Measurements from ENCODE around the gene CARHSP1.

Gene CARHSP1

DNA sequence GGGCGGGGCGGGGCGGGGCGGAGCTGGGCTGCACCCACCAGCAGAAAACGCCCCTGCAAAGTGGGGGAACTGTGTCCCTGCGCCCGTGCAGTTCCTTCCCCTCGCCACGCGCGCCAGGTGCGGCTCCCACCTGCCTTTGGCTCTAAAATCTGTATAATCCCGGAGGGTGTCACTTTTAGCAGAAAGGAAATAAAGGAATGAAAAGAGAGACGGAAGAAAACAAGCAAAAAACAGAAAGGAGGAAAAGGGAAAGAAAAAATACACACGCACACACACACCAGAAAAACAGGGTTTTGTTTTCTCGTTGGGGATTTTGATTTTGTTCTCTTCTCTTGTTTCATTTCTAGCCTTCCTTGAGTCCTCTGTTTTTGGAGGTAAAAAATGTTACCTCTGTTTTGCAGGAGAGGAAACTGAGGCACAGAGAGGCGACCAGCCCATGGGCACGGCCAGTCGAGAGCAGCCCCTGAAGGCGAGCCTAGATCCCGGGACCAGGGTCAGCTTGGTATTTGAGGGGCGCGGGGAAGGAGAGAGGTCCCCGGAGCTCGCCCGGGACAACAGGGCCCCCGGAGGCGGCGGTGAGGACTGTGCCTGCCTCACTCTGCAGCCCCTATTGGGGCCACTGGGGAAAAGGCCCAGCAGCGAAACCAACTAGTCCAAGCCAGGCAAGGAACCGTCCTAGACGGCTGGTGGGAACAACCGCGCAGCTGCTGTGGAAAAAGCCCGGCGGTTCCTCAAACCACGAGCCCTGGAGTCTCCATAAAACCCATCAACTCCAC lies 594 bp upstream of the CARHSP1 start:
- Histone ChIP-seq H4K20me1 (ENCODE audit: insufficient read depth, low read length) (no peaks in the 10 kb centered on the region), H3K79me2 (ENCODE audit: insufficient read depth, low read length) (peaks cover 35% of the 10 kb centered on the region), H3K4me1 (ENCODE audit: insufficient read depth, low read length, severe bottlenecking) (peaks cover 50% of the 10 kb centered on the region), H2AFZ (ENCODE audit: low read length) (0 out of 2 replicates have a peak overlapping the region, but pooled peaks have one; percentile 19), H3K9me2 (ENCODE audit: low read depth, low read length) (no peaks in the 10 kb centered on the region), H3K27me3 (ENCODE audit: insufficient read depth, low read length) (no peaks in the 10 kb centered on the region), H3K9me3 (ENCODE audit: low read length) (no peaks in the 10 kb centered on the region), H3K36me3 (ENCODE audit: insufficient read depth, low read length) (no peaks in the 10 kb centered on the region; the same call in 1 of the 2 replicates), H3K4me3 (ENCODE audit: low read depth, low read length, poor library complexity, severe bottlenecking) (peak overlapping the region; percentile 55), H3K9ac (ENCODE audit: low read length) (peak overlapping the region; percentile 57), H3K4me2 (ENCODE audit: low read length) (peak overlapping the region; percentile 72), H3F3A (ENCODE audit: insufficient read depth, low read length) (peaks cover 4% of the 10 kb centered on the region; the same call in 1 of the 2 replicates), H3K27ac (ENCODE audit: low read depth, low read length, poor library complexity, severe bottlenecking) (peak overlapping the region; percentile 20)
- TF ChIP-seq, protein P1, sequence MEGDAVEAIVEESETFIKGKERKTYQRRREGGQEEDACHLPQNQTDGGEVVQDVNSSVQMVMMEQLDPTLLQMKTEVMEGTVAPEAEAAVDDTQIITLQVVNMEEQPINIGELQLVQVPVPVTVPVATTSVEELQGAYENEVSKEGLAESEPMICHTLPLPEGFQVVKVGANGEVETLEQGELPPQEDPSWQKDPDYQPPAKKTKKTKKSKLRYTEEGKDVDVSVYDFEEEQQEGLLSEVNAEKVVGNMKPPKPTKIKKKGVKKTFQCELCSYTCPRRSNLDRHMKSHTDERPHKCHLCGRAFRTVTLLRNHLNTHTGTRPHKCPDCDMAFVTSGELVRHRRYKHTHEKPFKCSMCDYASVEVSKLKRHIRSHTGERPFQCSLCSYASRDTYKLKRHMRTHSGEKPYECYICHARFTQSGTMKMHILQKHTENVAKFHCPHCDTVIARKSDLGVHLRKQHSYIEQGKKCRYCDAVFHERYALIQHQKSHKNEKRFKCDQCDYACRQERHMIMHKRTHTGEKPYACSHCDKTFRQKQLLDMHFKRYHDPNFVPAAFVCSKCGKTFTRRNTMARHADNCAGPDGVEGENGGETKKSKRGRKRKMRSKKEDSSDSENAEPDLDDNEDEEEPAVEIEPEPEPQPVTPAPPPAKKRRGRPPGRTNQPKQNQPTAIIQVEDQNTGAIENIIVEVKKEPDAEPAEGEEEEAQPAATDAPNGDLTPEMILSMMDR (IDR thresholded peaks at IDR 0.05; ENCODE audit: low read length), result no peak
- no peak for TF ChIP-seq EZH2 (IDR thresholded peaks at IDR 0.05; ENCODE audit: borderline replicate concordance, low read length)

DNA sequence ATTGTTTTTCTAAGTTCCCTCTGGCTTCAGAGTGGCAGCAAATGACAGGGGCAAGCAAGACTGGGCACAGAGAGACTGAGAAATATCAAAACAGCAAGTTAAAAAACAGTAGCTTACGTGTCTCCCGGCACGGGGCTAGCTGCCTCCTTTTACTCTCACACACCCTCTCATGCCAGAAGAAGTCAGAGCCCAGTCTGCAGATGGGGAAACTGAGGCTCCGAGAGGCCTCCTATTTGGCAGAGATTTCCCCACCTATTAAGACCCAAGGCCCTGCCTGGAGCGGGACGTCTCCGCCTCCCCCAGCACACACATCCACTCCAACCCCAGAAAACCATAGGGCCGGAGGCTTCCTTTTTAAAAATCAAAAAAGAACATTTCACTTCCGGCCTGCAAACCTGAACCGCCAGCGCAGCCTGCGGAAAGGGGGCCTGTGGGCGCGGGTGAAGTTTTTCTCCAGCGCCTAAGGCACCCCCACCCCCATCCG lies 832 bp downstream of the CARHSP1 start:
- Histone ChIP-seq H3K4me1 (ENCODE audit: insufficient read depth, low read length, severe bottlenecking) (peaks cover 55% of the 10 kb centered on the region), H3K36me3 (ENCODE audit: insufficient read depth, low read length) (peaks cover 8% of the 10 kb centered on the region; the same call in 1 of the 2 replicates), H4K20me1 (ENCODE audit: insufficient read depth, low read length) (no peaks in the 10 kb centered on the region), H2AFZ (ENCODE audit: low read length) (no peak overlapping the region), H3K79me2 (ENCODE audit: insufficient read depth, low read length) (peaks cover 47% of the 10 kb centered on the region), H3K27ac (ENCODE audit: low read depth, low read length, poor library complexity, severe bottlenecking) (peak overlapping the region; percentile 91), H3F3A (ENCODE audit: insufficient read depth, low read length) (peaks cover 4% of the 10 kb centered on the region; the same call in 1 of the 2 replicates), H3K9me2 (ENCODE audit: low read depth, low read length) (no peaks in the 10 kb centered on the region), H3K4me2 (ENCODE audit: low read length) (peak overlapping the region; percentile 97), H3K27me3 (ENCODE audit: insufficient read depth, low read length) (no peaks in the 10 kb centered on the region), H3K9me3 (ENCODE audit: low read length) (no peaks in the 10 kb centered on the region), H3K9ac (ENCODE audit: low read length) (peak overlapping the region; percentile 91), H3K4me3 (ENCODE audit: low read depth, low read length, poor library complexity, severe bottlenecking) (peak overlapping the region; percentile 81)
- TF ChIP-seq, protein P1 (IDR thresholded peaks at IDR 0.05; ENCODE audit: low read length), result no peak
- no peak for TF ChIP-seq EZH2 (IDR thresholded peaks at IDR 0.05; ENCODE audit: borderline replicate concordance, low read length)

GRCh38 chr16:8867216-8867931 lies 1.4 kb downstream of the CARHSP1 start:
- peaks cover 55% of the 10 kb centered on the region for H3K4me1 ChIP-seq (ENCODE audit: insufficient read depth, low read length, severe bottlenecking)
- no peaks in the 10 kb centered on the region for H3K27me3 ChIP-seq (ENCODE audit: insufficient read depth, low read length)
- H4K20me1 ChIP-seq (ENCODE audit: insufficient read depth, low read length), result no peaks in the 10 kb centered on the region
- no peaks in the 10 kb centered on the region for H3K9me3 ChIP-seq (ENCODE audit: low read length)
- peak overlapping the region; percentile 97 for H3K4me2 ChIP-seq (ENCODE audit: low read length)
- H3K79me2 ChIP-seq (ENCODE audit: insufficient read depth, low read length), result peaks cover 53% of the 10 kb centered on the region
- peak overlapping the region; percentile 81 for H3K4me3 ChIP-seq (ENCODE audit: low read depth, low read length, poor library complexity, severe bottlenecking)
- peaks cover 4% of the 10 kb centered on the region; the same call in 1 of the 2 replicates for H3F3A ChIP-seq (ENCODE audit: insufficient read depth, low read length)
- H3K36me3 ChIP-seq (ENCODE audit: insufficient read depth, low read length), result peaks cover 8% of the 10 kb centered on the region; the same call in 1 of the 2 replicates
- TF ChIP-seq EZH2 (IDR thresholded peaks at IDR 0.05; ENCODE audit: borderline replicate concordance, low read length), result no peak
- TF ChIP-seq, protein P1 (IDR thresholded peaks at IDR 0.05; ENCODE audit: low read length), result no peak
- peak overlapping the region; percentile 91 for H3K9ac ChIP-seq (ENCODE audit: low read length)
- H3K27ac ChIP-seq (ENCODE audit: low read depth, low read length, poor library complexity, severe bottlenecking), result peak overlapping the region; percentile 91
- H2AFZ ChIP-seq (ENCODE audit: low read length), result no peak overlapping the region
- no peaks in the 10 kb centered on the region for H3K9me2 ChIP-seq (ENCODE audit: low read depth, low read length)

All from OCI-LY1 (cell line).